Ecto neural progenitor cell (in vitro differentiated cells): ENCODE data around the gene FREY1.
A peak's percentile ranks its signal among the peaks of the same experiment; 100 is the strongest.

Experiments
- DNase-seq: peaks from one replicate; pipeline ENCODE4 v3.0.0-alpha.2; 2018; ENCODE audit warnings: low spot score

FREY1 gene

GRCh38 chr11:45906965-45907611 lies at the start of gene FREY1:
TSS of gene FREY1 (minus strand) at chr11:45907271. CDS start at chr11:45907245, 26 bp downstream.
- DNase-seq: no peak

- DNase-seq: no peak
These were observed 42.9 kb upstream of the FREY1 start for GRCh38 chr11:45949992-45950407.

GRCh38 chr11:45948356-45948755 lies 41.3 kb upstream of the FREY1 start:
- DNase-seq: no peak

- no peak for DNase-seq
These were observed 40.8 kb upstream of the FREY1 start for GRCh38 chr11:45947885-45948284.

GRCh38 chr11:45945397-45945999 lies 38.4 kb upstream of the FREY1 start:
- DNase-seq: no peak

- no peak for DNase-seq
These were observed 35.3 kb upstream of the FREY1 start for GRCh38 chr11:45942381-45942780.

- DNase-seq: no peak
These were observed 34.2 kb upstream of the FREY1 start for GRCh38 chr11:45941285-45941684.

- no peak for DNase-seq
These were observed 32.8 kb upstream of the FREY1 start for GRCh38 chr11:45939836-45940235.

- no peak for DNase-seq
These were observed 30.8 kb upstream of the FREY1 start for GRCh38 chr11:45937916-45938315.

- DNase-seq: no peak
These were observed 29.5 kb upstream of the FREY1 start for GRCh38 chr11:45936511-45937054.

- DNase-seq: no peak
These were observed 28.4 kb upstream of the FREY1 start for GRCh38 chr11:45935349-45936064.

GRCh38 chr11:45934580-45935318 lies 27.7 kb upstream of the FREY1 start:
- no peak for DNase-seq

GRCh38 chr11:45933846-45934579 lies 26.9 kb upstream of the FREY1 start:
- no peak for DNase-seq

- DNase-seq: no peak
These were observed 26.2 kb upstream of the FREY1 start for GRCh38 chr11:45933131-45933831.

- no peak for DNase-seq
These were observed 25.1 kb upstream of the FREY1 start for GRCh38 chr11:45932217-45932616.

GRCh38 chr11:45931739-45932138 lies 24.7 kb upstream of the FREY1 start:
- no peak for DNase-seq

- no peak for DNase-seq
These were observed 24.0 kb upstream of the FREY1 start for GRCh38 chr11:45930951-45931570.

- DNase-seq: peak; percentile 39
These were observed 23.1 kb upstream of the FREY1 start for GRCh38 chr11:45930031-45930794.

- DNase-seq: no peak
These were observed 22.5 kb upstream of the FREY1 start for GRCh38 chr11:45929486-45930030.
